Measurements from ENCODE around the gene NOTCH1.

- TF ChIP-seq CTCF (conservative IDR thresholded peaks at IDR 0.05; ENCODE audit: low read length) (no peak), EZH2phosphoT487 (IDR thresholded peaks at IDR 0.05; ENCODE audit: borderline replicate concordance, low read depth, low read length) (no peak)
Measured at GRCh38 chr9:136528716-136529341, 17.0 kb downstream of the NOTCH1 start.
